HUES48 (cell line): ENCODE results near the gene CYSLTR2.
"Not testable (repeated sequence)": the region's sequence is repeated elsewhere in the genome, so short reads cannot be mapped to it uniquely, and the experiment has no call there.

Experiments used
- H3K27ac ChIP-seq: one replicate; pipeline ENCODE4 v1.7.0; 2013; ENCODE audit warnings: low read depth, low read length, inconsistent platforms
- H3K27me3 ChIP-seq: 2 replicates; pipeline ENCODE4 v1.6.1; 2013; ENCODE audit warnings: mild to moderate bottlenecking, low read length; ENCODE audit not compliant: control insufficient read depth, insufficient read depth
- H3K36me3 ChIP-seq: 2 replicates; pipeline ENCODE4 v1.6.1; 2013; ENCODE audit warnings: low read length; ENCODE audit not compliant: control insufficient read depth, insufficient read depth
- H3K4me1 ChIP-seq: 2 replicates; pipeline ENCODE4 v1.6.1; 2013; ENCODE audit warnings: mild to moderate bottlenecking, low read length; ENCODE audit not compliant: control insufficient read depth, insufficient read depth
- H3K4me3 ChIP-seq: 2 replicates; pipeline ENCODE4 v1.5.1; 2013; ENCODE audit warnings: mild to moderate bottlenecking, low read depth, low read length
- H3K9ac ChIP-seq: 2 replicates; pipeline ENCODE4 v1.6.1; 2013; ENCODE audit warnings: mild to moderate bottlenecking, low read depth, low read length, moderate library complexity
- H3K9me3 ChIP-seq: 2 replicates; pipeline ENCODE4 v1.6.1; 2013; ENCODE audit warnings: low read length; ENCODE audit not compliant: control insufficient read depth, insufficient read depth

CYSLTR2 gene

DNA sequence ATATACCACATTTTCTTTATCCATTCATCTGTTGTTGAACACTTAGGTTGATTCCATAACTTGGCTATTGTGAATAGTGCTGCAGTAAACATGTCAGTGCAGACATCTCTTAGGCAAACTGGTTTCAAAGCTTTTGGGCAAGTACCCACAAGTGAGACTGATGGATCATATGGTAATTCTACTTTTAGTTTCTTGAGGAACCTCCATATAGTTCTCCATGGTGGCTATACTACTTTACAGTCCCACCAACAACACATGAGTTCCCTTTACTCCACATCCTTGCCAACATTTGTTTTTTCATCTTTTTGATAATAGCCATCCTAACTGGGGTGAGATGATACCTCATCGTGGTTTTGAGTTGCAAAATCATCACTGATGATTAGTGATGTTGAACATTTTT, 8.5 kb downstream of the CYSLTR2 start:
- Histone ChIP-seq H3K9me3 (no peaks in the 10 kb centered on the region), H3K4me1 (no peaks in the 10 kb centered on the region), H3K27me3 (no peaks in the 10 kb centered on the region), H3K27ac (no peak overlapping the region), H3K9ac (no peak overlapping the region), H3K4me3 (no peak overlapping the region), H3K36me3 (no peaks in the 10 kb centered on the region)

GRCh38 chr13:48667136-48667535, 13.4 kb downstream of the CYSLTR2 start:
- Histone ChIP-seq H3K9ac (no peak overlapping the region), H3K27ac (no peak overlapping the region), H3K4me3 (no peak overlapping the region), H3K9me3 (no peaks in the 10 kb centered on the region), H3K36me3 (no peaks in the 10 kb centered on the region), H3K4me1 (no peaks in the 10 kb centered on the region), H3K27me3 (no peaks in the 10 kb centered on the region)

DNA sequence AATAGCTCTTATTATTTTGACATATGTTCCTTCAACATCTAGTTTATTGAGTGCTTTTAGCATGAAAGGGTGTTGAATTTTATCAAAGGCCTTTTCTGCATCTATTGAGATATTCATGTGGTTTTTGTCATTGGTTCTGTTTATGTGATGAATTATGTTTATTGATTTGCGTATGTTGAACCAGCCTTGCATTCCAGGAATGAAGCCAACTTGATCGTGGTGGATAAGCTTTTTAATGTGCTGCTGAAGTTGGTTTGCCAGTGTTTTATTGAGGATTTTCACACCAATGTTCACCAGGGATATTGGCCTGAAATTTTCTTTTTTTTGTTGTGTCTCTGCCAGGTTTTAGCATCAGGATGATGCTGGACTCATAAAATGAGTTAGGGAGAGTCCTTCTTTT, 17.7 kb downstream of the CYSLTR2 start:
- H3K36me3 ChIP-seq, H3K4me1 ChIP-seq, H3K9me3 ChIP-seq, H3K27me3 ChIP-seq, H3K27ac ChIP-seq, H3K4me3 ChIP-seq, H3K9ac ChIP-seq: not testable (repeated sequence)

- Histone ChIP-seq H3K27ac (no peak overlapping the region), H3K4me1 (0 out of 2 replicates have a peak, but pooled peaks cover 3% of the 10 kb centered on the region), H3K27me3 (no peaks in the 10 kb centered on the region), H3K9me3 (no peaks in the 10 kb centered on the region), H3K4me3 (no peak overlapping the region), H3K36me3 (no peaks in the 10 kb centered on the region), H3K9ac (no peak overlapping the region)
These were observed 21.5 kb downstream of the CYSLTR2 start for GRCh38 chr13:48675247-48675646.

DNA sequence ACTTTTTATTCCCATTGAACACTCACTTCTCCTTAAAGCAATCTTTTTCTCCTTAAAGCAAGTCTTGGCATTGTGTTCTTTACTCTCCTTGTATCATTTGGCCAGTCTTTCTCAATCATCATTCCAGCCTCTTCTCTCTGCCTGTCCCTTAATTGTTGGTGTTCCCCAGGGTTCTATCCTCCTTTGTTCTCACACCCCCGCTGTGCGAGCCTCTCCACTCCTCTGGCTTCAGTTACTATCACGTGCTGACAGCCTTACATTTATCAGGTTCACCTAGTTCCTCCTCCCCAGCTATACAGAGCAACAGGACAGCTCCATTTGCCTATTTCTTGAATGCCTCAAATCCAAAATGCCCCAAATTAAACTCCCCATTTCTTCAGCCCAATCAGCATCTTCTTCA, 24.6 kb downstream of the CYSLTR2 start:
- Histone ChIP-seq H3K27me3 (no peaks in the 10 kb centered on the region), H3K9me3 (no peaks in the 10 kb centered on the region), H3K9ac (no peak overlapping the region), H3K4me1 (0 out of 2 replicates have a peak, but pooled peaks cover 3% of the 10 kb centered on the region), H3K36me3 (no peaks in the 10 kb centered on the region), H3K4me3 (no peak overlapping the region), H3K27ac (no peak overlapping the region)

DNA sequence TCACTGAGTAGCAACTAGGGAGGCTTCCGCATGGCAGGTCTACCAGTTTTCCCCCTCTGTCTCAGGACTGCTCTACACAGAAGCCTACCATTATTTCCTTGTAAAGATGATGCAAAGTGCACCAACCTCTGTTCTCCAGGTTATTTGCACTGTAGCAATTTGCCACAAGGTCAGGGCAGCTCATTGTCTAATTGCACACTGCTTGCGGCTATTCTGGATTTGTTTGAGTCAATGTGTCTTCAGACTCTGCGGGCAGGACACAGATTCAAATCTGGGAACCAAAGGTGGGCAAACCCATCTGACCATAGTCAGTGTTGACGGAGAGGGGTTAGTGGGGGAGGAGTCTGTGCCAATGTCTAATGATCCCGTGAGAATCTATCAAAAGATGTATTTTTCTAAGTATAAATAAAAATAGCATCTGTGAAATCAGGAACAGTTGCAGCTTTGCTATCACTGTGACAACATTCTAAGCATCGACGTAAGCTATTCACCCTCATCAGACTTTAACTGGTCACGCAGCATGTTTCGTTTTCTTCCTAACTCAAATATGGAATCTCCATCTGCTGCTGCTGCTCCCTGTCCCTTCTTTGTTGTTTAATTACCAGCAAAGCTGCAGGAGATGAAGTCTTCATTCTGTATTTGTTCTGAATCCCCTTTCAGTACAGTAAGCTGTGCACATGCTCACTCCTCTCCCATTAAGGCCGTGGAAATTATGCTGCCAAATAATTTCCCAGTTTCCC, 26.4 kb downstream of the CYSLTR2 start:
- no peak overlapping the region for H3K27ac ChIP-seq
- H3K9me3 ChIP-seq, result no peaks in the 10 kb centered on the region
- 0 out of 2 replicates have a peak, but pooled peaks cover 3% of the 10 kb centered on the region for H3K4me1 ChIP-seq
- H3K36me3 ChIP-seq, result no peaks in the 10 kb centered on the region
- H3K4me3 ChIP-seq, result no peak overlapping the region
- no peak overlapping the region for H3K9ac ChIP-seq
- no peaks in the 10 kb centered on the region for H3K27me3 ChIP-seq

DNA sequence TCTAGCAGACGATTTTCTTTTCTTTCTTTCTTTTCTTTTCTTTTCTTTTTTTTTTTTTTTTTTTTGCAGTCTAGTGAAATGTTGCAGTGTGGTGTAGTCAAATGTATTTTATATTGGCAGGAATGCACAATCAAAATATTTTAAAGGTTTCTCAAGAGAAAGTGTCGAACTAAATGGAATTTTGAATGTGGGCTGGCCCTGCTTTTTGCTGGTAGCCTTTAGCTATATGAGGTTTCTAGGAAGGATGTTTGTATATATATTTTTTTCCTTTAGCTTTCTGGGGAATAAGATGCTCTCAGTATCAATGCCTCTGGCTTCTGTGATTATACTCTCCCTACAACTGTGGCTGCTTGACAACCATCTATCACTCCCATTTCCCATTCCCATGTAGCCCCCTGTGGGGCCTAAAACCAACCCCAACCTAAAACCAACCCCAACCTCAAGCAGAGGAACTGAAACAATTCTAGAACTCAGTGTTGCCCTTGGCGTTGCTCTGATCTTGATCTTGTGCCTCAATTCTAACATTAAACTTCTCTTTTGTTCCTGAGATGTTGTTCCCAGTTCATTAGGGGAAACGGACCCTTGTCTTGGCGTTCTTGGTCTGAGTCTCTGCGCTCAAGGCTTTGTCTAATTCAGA, 27.1 kb downstream of the CYSLTR2 start:
- Histone ChIP-seq H3K9ac (no peak overlapping the region), H3K4me1 (0 out of 2 replicates have a peak, but pooled peaks cover 3% of the 10 kb centered on the region), H3K27ac (no peak overlapping the region), H3K9me3 (no peaks in the 10 kb centered on the region), H3K27me3 (no peaks in the 10 kb centered on the region), H3K36me3 (no peaks in the 10 kb centered on the region), H3K4me3 (no peak overlapping the region)

GRCh38 chr13:48681905-48682304, 28.2 kb downstream of the CYSLTR2 start:
- no peak overlapping the region for H3K27ac ChIP-seq
- H3K4me3 ChIP-seq, result no peak overlapping the region
- H3K9ac ChIP-seq, result no peak overlapping the region
- H3K27me3 ChIP-seq, result no peaks in the 10 kb centered on the region
- no peaks in the 10 kb centered on the region for H3K36me3 ChIP-seq
- H3K9me3 ChIP-seq, result no peaks in the 10 kb centered on the region
- 0 out of 2 replicates have a peak, but pooled peaks cover 3% of the 10 kb centered on the region for H3K4me1 ChIP-seq

DNA sequence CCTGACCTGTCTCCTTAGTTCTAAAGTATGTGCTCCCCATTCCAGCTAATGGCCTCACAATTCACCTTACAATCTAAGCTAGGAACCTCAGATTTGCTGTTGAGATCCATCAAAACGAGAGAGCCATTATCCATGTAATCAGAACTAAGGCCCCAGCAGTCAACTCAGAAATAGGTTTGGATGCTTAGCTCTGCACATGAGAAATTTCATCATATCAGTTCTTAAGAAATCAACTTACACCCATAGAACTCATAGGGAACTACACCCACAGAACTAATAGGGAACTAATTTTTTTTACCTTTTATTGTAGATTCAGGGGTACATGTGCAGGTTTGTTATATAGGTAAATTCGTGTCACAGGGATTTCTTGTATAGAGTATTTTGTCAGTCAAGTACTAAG, 28.7 kb downstream of the CYSLTR2 start:
- H3K4me3 ChIP-seq, result no peak overlapping the region
- H3K27ac ChIP-seq, result no peak overlapping the region
- H3K9me3 ChIP-seq, result no peaks in the 10 kb centered on the region
- no peak overlapping the region for H3K9ac ChIP-seq
- no peaks in the 10 kb centered on the region for H3K27me3 ChIP-seq
- H3K4me1 ChIP-seq, result 0 out of 2 replicates have a peak, but pooled peaks cover 3% of the 10 kb centered on the region
- no peaks in the 10 kb centered on the region for H3K36me3 ChIP-seq

GRCh38 chr13:48686636-48687210, 33.0 kb downstream of the CYSLTR2 start:
- H3K4me3 ChIP-seq, result no peak overlapping the region
- H3K9me3 ChIP-seq, result no peaks in the 10 kb centered on the region
- H3K27ac ChIP-seq, result no peak overlapping the region
- no peak overlapping the region for H3K9ac ChIP-seq
- no peaks in the 10 kb centered on the region for H3K36me3 ChIP-seq
- no peaks in the 10 kb centered on the region for H3K27me3 ChIP-seq
- H3K4me1 ChIP-seq, result no peaks in the 10 kb centered on the region

GRCh38 chr13:48687249-48687648, 33.5 kb downstream of the CYSLTR2 start:
- Histone ChIP-seq H3K27me3 (no peaks in the 10 kb centered on the region), H3K27ac (no peak overlapping the region), H3K4me3 (no peak overlapping the region), H3K36me3 (no peaks in the 10 kb centered on the region), H3K9ac (no peak overlapping the region), H3K4me1 (no peaks in the 10 kb centered on the region), H3K9me3 (no peaks in the 10 kb centered on the region)
